Testis (tissue), 2 donors: ENCODE measurements around the gene NYAP2.

Source experiments
- CTCF ChIP-seq, 3 experiments: fragments of 450-650 bp in 2 of 3; fragments of 200-600 bp in 1 of 3; sonication (generic) in 1 of 3; IDR thresholded peaks; one replicate each; pipeline ENCODE4 v1.5.1; 2016 to 2019; ENCODE audit warnings: antibody characterized with exemption in 3 of 3, mild to moderate bottlenecking in 2 of 3, moderate library complexity in 1 of 3
- POLR2A ChIP-seq: fragments of 450-650 bp; IDR thresholded peaks from one replicate; pipeline ENCODE4 v1.6.1; 2017; ENCODE audit warnings: antibody characterized with exemption, mild to moderate bottlenecking, moderate library complexity

GRCh38 chr2:225694664-225695063 is 295.2 kb downstream of the NYAP2 start:
- no peak for TF ChIP-seq CTCF (IDR thresholded peaks at IDR 0.05)
- no peak for TF ChIP-seq POLR2A
